ENCODE data around the gene ZFTA. TPM values are rescaled to one million over a fixed set of nuclear protein-coding genes. Genes with fewer than 3 reads are reported as not detected.
A peak's percentile ranks its signal among the peaks of the same experiment; 100 is the strongest.

Gene ZFTA
- polyA plus RNA-seq, 3 donors, result 1.2 TPM; not detected in 2

DNA sequence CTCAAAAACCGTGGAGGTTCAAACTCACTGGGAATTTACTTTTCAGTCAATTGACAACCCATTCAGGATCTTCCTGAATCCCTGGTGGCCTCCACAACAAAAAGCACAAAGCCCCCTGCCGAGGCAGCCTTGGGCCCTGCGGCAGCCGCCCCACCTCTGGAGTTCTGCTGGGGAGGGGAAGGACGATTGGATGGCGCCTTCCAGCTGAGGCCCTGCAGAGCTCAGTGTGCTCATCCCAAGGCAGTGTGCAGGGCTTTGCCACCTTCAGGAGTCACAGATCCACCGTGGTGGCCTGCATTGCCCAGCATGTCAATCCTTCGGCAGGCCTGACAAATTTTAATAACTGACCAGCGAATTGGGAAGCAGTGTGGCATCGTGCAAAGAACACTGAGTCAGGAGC lies 7.4 kb downstream of the ZFTA start:
- no peak overlapping the region for H3K4me3 Mint-ChIP-seq
- peak overlapping the region in 2 of 7 donors; percentile 37 to 62 for H3K27ac Mint-ChIP-seq
- peaks cover 0 to 2% (median 2%) of the 10 kb centered on the region in 3 donors for H3K27me3 Mint-ChIP-seq (ENCODE audit: low read depth in 3 of 3)

DNA sequence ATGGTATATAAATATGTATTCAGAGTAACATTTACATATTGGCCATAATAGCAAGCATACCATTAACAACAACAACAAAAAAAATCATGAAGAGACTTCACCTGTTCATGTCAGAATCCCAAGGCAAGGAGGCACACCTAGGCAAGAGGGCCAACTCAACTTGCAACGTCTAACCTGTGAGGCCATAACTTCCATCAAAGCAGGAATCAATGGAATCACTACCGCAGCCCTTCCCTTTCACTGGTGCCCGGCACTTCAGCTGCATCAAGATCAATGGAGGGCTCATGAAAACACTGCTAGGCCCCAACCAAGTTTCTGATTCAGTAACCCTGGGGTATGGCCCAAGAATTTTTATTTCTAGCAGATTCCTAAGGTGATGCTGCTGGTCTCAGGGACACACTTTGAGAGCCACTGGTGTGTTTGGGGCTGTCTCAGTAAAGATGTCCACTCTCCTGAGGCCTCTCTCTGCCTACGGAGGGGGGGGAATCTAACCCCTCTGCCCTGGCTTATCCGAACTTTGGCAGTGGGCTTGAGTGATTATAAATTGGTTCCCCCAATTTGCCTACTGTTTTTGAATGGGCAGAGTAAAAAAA lies 8.0 kb downstream of the ZFTA start:
- H3K27ac Mint-ChIP-seq, result no peak overlapping the region
- peaks cover 38% of the 10 kb centered on the region for H4K20me1 ChIP-seq (ENCODE audit: insufficient read depth, low read length)
- H3K36me3 ChIP-seq (replicated peaks in 1 of 2; ENCODE audit: control insufficient read depth in 1 of 2, insufficient read depth in 2 of 2, low read length in 2 of 2), result peaks cover 44 to 56% of the 10 kb centered on the region in 2 donors
- H3K4me3 ChIP-seq (replicated peaks in 1 of 3; ENCODE audit: low read depth in 2 of 3, low read length in 3 of 3), result no peak overlapping the region
- WGBS (ENCODE audit: insufficient coverage), result 97% methylated on average over 5 of the region's 5 CpGs
- peaks cover 0 to 2% (median 0%) of the 10 kb centered on the region in 7 donors for H3K9me3 Mint-ChIP-seq
- intact Hi-C loops (cut with micrococcal nuclease), result loop anchor here in 1 of 2 donors (10.0 kb wide), 1 partner anchor 384 kb away; no protein-coding TSS in a partner anchor
- no peak overlapping the region for H3K27ac ChIP-seq (ENCODE audit: low read depth in 1 of 2, low read length in 2 of 2)
- H3K36me3 Mint-ChIP-seq, result peaks cover 33 to 46% of the 10 kb centered on the region in 2 donors
- H3K4me1 ChIP-seq (ENCODE audit: control insufficient read depth in 1 of 2, insufficient read depth in 2 of 2, low read length in 2 of 2), result no peaks in the 10 kb centered on the region
- no peak overlapping the region for H3K4me3 Mint-ChIP-seq
- H3K27me3 ChIP-seq (ENCODE audit: control insufficient read depth in 2 of 2, insufficient read depth in 2 of 2, low read length in 2 of 2), result no peaks in the 10 kb centered on the region
- H3K79me2 ChIP-seq (ENCODE audit: insufficient read depth, low read length), result no peaks in the 10 kb centered on the region
- no peak overlapping the region for H3K4me2 ChIP-seq (replicated peaks; ENCODE audit: extremely low read depth, low read length, poor library complexity, severe bottlenecking)
- TF ChIP-seq, protein P1, sequence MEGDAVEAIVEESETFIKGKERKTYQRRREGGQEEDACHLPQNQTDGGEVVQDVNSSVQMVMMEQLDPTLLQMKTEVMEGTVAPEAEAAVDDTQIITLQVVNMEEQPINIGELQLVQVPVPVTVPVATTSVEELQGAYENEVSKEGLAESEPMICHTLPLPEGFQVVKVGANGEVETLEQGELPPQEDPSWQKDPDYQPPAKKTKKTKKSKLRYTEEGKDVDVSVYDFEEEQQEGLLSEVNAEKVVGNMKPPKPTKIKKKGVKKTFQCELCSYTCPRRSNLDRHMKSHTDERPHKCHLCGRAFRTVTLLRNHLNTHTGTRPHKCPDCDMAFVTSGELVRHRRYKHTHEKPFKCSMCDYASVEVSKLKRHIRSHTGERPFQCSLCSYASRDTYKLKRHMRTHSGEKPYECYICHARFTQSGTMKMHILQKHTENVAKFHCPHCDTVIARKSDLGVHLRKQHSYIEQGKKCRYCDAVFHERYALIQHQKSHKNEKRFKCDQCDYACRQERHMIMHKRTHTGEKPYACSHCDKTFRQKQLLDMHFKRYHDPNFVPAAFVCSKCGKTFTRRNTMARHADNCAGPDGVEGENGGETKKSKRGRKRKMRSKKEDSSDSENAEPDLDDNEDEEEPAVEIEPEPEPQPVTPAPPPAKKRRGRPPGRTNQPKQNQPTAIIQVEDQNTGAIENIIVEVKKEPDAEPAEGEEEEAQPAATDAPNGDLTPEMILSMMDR (IDR thresholded peaks at IDR 0.05), result no peak
- H3K4me1 Mint-ChIP-seq, result no peaks in the 10 kb centered on the region
- no peaks in the 10 kb centered on the region for H3K9me3 ChIP-seq (replicated peaks in 1 of 2; ENCODE audit: control insufficient read depth in 1 of 2, insufficient read depth in 1 of 2, low read length in 2 of 2)
- H3K27me3 Mint-ChIP-seq (ENCODE audit: low read depth in 3 of 3), result peaks cover 0 to 2% (median 2%) of the 10 kb centered on the region in 3 donors
- no peak overlapping the region for H3K9ac ChIP-seq (ENCODE audit: insufficient read depth, low read length, poor library complexity, severe bottlenecking)
- no peak overlapping the region for H2AFZ ChIP-seq (ENCODE audit: insufficient read depth, low read depth, low read length, poor library complexity, severe bottlenecking)
- DNase-seq, result no peak

More for the DNA sequence above, 7.4 kb downstream of the ZFTA start:
- H3K27me3 ChIP-seq (ENCODE audit: control insufficient read depth in 2 of 2, insufficient read depth in 2 of 2, low read length in 2 of 2), result no peaks in the 10 kb centered on the region
- H3K4me1 ChIP-seq (ENCODE audit: control insufficient read depth in 1 of 2, insufficient read depth in 2 of 2, low read length in 2 of 2), result no peaks in the 10 kb centered on the region
- WGBS (ENCODE audit: insufficient coverage), result 90% methylated on average over 9 of the region's 10 CpGs
- no peaks in the 10 kb centered on the region for H3K79me2 ChIP-seq (ENCODE audit: insufficient read depth, low read length)
- H3K36me3 ChIP-seq (replicated peaks in 1 of 2; ENCODE audit: control insufficient read depth in 1 of 2, insufficient read depth in 2 of 2, low read length in 2 of 2), result peaks cover 40 to 50% of the 10 kb centered on the region in 2 donors
- no peak overlapping the region for H3K9ac ChIP-seq (ENCODE audit: insufficient read depth, low read length, poor library complexity, severe bottlenecking)
- no peak overlapping the region for H2AFZ ChIP-seq (ENCODE audit: insufficient read depth, low read depth, low read length, poor library complexity, severe bottlenecking)
- no peaks in the 10 kb centered on the region for H3K4me1 Mint-ChIP-seq
- TF ChIP-seq, protein P1 (IDR thresholded peaks at IDR 0.05), result no peak
- H3K9me3 ChIP-seq (replicated peaks in 1 of 2; ENCODE audit: control insufficient read depth in 1 of 2, insufficient read depth in 1 of 2, low read length in 2 of 2), result no peaks in the 10 kb centered on the region
- H3K27ac ChIP-seq (ENCODE audit: low read depth in 1 of 2, low read length in 2 of 2), result no peak overlapping the region
- no peak overlapping the region for H3K4me2 ChIP-seq (replicated peaks; ENCODE audit: extremely low read depth, low read length, poor library complexity, severe bottlenecking)
- peaks cover 0 to 2% (median 0%) of the 10 kb centered on the region in 7 donors for H3K9me3 Mint-ChIP-seq
- peaks cover 30 to 41% of the 10 kb centered on the region in 2 donors for H3K36me3 Mint-ChIP-seq
- intact Hi-C loops (cut with micrococcal nuclease), result loop anchor here in 1 of 2 donors (10.0 kb wide), 1 partner anchor 384 kb away; no protein-coding TSS in a partner anchor
- peaks cover 32% of the 10 kb centered on the region for H4K20me1 ChIP-seq (ENCODE audit: insufficient read depth, low read length)
- H3K4me3 ChIP-seq (replicated peaks in 1 of 3; ENCODE audit: low read depth in 2 of 3, low read length in 3 of 3), result no peak overlapping the region
- no peak for DNase-seq

Data from CD14-positive monocyte (primary cell).